ENCODE results near the gene BMP6. TPM values are rescaled to one million over a fixed set of nuclear protein-coding genes. Genes with fewer than 3 reads are reported as not detected.

Gene BMP6
- total RNA-seq, 1 donor = 1.7 TPM

DNA sequence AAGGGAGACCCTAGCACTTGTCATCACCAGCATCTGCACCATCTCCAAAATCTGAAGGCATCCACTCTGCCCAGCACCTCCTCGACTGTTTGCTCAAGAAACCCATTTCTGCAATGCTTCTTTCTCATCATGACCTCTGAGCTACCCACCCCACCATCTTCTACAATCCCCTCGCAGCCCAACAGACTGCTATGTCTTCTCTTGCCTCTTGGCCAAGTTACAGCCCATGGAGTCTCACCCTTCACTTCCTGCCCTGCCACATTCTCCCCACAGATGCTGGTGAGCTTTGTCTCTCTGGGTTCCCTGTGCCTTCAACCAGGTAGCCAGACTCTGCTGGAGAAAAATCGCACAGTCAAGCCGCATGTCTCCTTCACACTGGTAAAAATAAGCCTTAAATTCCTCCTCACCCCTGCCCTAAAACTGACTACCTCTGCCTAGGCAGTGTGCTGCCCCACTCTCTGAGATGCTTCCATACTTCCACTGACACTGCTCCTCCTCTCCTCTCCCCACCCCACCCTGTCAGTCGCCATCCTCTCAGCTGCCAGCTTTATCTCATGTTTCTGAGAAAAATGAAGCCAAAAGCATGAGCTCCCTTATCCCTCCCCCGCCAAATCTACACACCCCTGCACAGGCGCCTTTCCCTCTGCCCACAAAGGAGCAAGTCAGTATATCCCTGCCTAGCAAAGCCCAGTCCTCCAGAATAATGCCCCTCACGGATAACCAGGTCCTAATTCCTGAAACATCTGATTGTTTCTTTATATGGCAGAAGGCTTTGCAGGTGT, 187.0 kb downstream of the BMP6 start:
- no peak overlapping the region for H3K4me3 ChIP-seq (ENCODE audit: low read depth, low read length)
- DNase-seq (ENCODE audit: low read depth) = no peak
- TF ChIP-seq, protein P1, sequence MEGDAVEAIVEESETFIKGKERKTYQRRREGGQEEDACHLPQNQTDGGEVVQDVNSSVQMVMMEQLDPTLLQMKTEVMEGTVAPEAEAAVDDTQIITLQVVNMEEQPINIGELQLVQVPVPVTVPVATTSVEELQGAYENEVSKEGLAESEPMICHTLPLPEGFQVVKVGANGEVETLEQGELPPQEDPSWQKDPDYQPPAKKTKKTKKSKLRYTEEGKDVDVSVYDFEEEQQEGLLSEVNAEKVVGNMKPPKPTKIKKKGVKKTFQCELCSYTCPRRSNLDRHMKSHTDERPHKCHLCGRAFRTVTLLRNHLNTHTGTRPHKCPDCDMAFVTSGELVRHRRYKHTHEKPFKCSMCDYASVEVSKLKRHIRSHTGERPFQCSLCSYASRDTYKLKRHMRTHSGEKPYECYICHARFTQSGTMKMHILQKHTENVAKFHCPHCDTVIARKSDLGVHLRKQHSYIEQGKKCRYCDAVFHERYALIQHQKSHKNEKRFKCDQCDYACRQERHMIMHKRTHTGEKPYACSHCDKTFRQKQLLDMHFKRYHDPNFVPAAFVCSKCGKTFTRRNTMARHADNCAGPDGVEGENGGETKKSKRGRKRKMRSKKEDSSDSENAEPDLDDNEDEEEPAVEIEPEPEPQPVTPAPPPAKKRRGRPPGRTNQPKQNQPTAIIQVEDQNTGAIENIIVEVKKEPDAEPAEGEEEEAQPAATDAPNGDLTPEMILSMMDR (IDR thresholded peaks at IDR 0.05; ENCODE audit: insufficient read depth, low read depth, low read length) = no peak

DNA sequence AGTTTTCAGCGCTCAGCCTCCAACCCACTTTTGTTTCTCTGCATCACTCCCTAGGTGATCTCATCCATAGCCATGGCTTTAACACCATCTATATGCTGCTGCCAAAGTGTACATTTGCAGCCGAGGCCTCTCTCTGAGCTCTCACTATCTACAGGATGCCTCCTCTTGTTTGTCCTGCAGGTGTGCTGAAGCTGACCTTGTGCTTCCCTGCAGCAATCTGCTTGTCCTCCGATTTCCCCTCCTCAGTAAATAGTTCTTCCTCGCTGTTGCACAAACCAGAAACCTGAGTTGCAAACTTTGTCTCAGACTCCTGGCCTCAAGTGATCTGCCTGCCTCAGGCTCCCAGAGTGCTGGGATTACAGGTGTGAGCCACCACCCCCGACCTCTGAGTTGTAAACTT, 188.4 kb downstream of the BMP6 start:
- TF ChIP-seq, protein P1 (IDR thresholded peaks at IDR 0.05; ENCODE audit: insufficient read depth, low read depth, low read length) = no peak
- no peak overlapping the region for H3K4me3 ChIP-seq (ENCODE audit: low read depth, low read length)
- DNase-seq (ENCODE audit: low read depth) = no peak

DNA sequence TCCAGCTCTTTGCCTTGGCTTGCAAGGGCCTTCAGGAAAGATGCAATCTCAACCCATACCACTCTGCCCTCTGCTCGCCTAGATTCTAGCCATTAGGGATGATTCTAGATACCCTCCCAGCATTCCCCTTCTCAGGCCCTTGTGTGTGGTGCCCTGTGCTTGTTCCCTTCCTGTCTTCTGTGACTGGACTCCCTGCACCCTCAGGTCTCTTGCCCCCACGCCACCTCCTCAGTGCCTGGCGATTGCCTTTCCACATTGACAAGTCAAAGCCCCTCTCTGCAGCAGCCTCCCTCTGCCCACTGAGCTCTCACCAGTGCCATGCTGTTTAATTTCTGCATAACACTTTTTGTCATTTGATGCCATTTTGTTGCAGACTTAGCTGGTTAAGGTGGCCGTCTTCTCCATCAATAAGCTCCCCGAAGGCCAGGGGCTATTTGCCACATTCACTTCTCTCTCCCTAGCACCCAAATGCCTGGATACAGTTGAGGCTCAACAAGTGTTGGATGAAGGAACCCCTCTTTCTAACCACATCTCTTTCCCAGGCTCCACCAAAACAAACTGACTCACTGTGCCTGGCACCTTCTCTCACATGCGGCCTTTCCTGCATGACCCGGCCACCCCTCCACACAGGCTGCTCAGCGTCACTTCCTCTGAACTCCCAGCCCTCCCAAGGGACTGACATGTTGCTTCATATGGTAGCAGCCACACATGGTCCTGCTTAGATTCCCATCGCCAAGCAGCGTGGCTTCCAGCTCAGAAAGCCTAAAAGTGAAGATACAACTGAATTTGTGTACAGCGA, 189.3 kb downstream of the BMP6 start:
- peak; percentile 90 for DNase-seq (ENCODE audit: low read depth)
- TF ChIP-seq, protein P1 (IDR thresholded peaks at IDR 0.05; ENCODE audit: insufficient read depth, low read depth, low read length) = no peak

DNA sequence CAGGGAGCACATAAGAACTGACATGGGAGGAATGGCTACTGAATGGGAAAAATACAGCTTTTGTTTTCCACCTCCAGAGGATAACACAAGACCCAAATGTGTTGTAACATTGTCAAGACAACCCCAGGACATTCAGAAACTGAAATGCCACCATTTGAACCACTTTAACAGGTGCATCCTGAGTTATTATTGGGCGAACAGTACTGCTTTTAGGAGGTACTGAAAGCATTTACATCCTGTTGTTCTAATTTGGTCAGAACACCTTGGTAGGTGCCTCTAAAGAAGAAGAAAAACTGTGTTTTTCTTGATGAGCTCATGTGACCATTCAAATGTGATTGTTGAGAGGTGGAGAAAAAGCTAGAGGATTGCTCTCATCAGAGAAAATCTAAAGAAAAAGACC, 191.1 kb downstream of the BMP6 start:
- no peak for DNase-seq (ENCODE audit: low read depth)
- TF ChIP-seq, protein P1 (IDR thresholded peaks at IDR 0.05; ENCODE audit: insufficient read depth, low read depth, low read length) = no peak
- H3K4me3 ChIP-seq (ENCODE audit: low read depth, low read length) = no peak overlapping the region

More for the DNA sequence above, 189.3 kb downstream of the BMP6 start:
- H3K4me3 ChIP-seq (ENCODE audit: low read depth, low read length) = no peak overlapping the region

DNA sequence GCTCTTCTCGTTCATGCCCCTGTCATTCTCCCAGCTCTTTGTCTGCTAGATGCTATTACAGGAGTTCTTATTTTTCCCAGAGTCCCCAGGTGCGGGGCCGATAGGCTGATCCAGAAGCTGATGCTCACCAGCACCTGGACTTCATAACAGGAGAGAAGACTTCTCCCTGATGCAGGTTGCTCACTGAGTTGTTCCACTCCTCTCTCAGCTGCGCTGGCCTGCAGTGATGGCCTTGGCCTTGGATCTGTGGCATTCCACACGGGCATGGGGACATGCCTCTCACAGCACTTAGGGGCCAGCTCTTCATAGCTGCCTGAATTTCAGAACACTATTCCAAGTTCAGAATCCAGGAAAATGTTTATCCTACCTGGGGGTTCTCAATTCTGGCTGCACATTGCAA, 191.8 kb downstream of the BMP6 start:
- TF ChIP-seq, protein P1 (IDR thresholded peaks at IDR 0.05; ENCODE audit: insufficient read depth, low read depth, low read length) = no peak
- DNase-seq (ENCODE audit: low read depth) = no peak

DNA sequence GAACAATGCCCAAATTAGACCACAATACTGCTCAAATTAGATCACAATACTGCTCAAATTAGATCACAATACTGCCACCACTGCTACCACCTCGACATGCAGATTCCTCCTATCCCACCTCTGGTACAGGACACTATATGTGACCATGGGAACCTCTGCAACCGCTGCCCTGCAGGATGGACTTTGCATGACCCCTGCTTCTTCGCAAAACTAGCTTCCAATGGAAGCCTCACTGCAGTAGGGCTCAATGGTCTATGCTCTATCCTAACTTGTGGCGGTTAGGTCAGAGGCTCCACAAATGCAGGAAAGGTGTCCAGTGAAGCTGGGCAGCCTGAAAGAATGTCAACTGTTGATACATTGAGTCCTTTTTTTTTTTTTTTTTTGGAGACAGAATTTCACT, 192.5 kb downstream of the BMP6 start:
- H3K4me3 ChIP-seq (ENCODE audit: low read depth, low read length) = no peak overlapping the region
- TF ChIP-seq, protein P1 (IDR thresholded peaks at IDR 0.05; ENCODE audit: insufficient read depth, low read depth, low read length) = no peak
- no peak for DNase-seq (ENCODE audit: low read depth)

More for the DNA sequence above, 191.8 kb downstream of the BMP6 start:
- H3K4me3 ChIP-seq (ENCODE audit: low read depth, low read length) = no peak overlapping the region
